Measurements from ENCODE around the gene LAG3. TPM values are rescaled to one million over a fixed set of nuclear protein-coding genes. Genes with fewer than 3 reads are reported as not detected.

LAG3 gene
- total RNA-seq, 1 experiment from 2014 or later, result 3.3 TPM

- Histone ChIP-seq H3K27ac (ENCODE audit: low read depth, low read length) (no peak overlapping the region; the same call in 1 of the 2 replicates), H3K27me3 (ENCODE audit: insufficient read depth, low read length) (peaks cover 6% of the 10 kb centered on the region; the same call in 1 of the 2 replicates), H3K79me2 (ENCODE audit: insufficient read depth, low read length) (peaks cover 7% of the 10 kb centered on the region; the same call in 1 of the 2 replicates), H3K4me2 (ENCODE audit: low read length) (peak overlapping the region; percentile 83), H3K9me2 (ENCODE audit: insufficient read depth) (no peaks in the 10 kb centered on the region), H3K9me3 (ENCODE audit: control insufficient read depth in 1 of 2, insufficient read depth in 1 of 2, low read depth in 1 of 2, low read length in 2 of 2) (no peaks in the 10 kb centered on the region), H3K4me3 (replicated peaks in 1 of 2; ENCODE audit: low read depth in 1 of 2, low read length in 2 of 2) (peak overlapping the region; percentile 43 to 50; a peak in 2 of 4 replicates), H2AFZ (ENCODE audit: low read depth, low read length, poor library complexity, severe bottlenecking) (no peak overlapping the region), H3K4me1 (ENCODE audit: control insufficient read depth in 1 of 2, insufficient read depth in 2 of 2, low read length in 2 of 2) (peaks cover 20 to 43% of the 10 kb centered on the region in 2 experiments), H3K9ac (ENCODE audit: low read length) (no peak overlapping the region), H4K20me1 (ENCODE audit: insufficient read depth) (no peaks in the 10 kb centered on the region), H3K36me3 (ENCODE audit: control insufficient read depth in 1 of 2, insufficient read depth in 2 of 2, low read length in 2 of 2) (no peaks in the 10 kb centered on the region)
- no peak for TF ChIP-seq CBX3 (IDR thresholded peaks at IDR 0.05; ENCODE audit: low read depth)
- TF ChIP-seq CTCF (IDR thresholded peaks at IDR 0.05 in 2 of 3, conservative IDR thresholded peaks at IDR 0.05 in 1 of 3; ENCODE audit: borderline replicate concordance in 1 of 3, insufficient read depth in 1 of 3, low read depth in 2 of 3, low read length in 2 of 3), result no peak
- TF ChIP-seq REST (IDR thresholded peaks at IDR 0.05; ENCODE audit: low read depth), result no peak
- no peak for TF ChIP-seq CEBPB (IDR thresholded peaks at IDR 0.05; ENCODE audit: low read depth)
- no peak for TF ChIP-seq SRF (IDR thresholded peaks at IDR 0.05; ENCODE audit: low read depth)
- no peak for TF ChIP-seq EZH2 (IDR thresholded peaks at IDR 0.05)
- BruUV-seq (replicated peaks), result no TSS peak
- ATAC-seq, result no peak
- intact Hi-C loops (cut with micrococcal nuclease), result no loop called here
- CTCF ChIA-PET, result interaction anchor here (0.9 to 2.3 kb wide), 4 partner anchors 12 to 69 kb away, joined by 3 to 10 read pairs (median 6); partner anchors contain the start of genes MLF2 and USP5
- RAD21 ChIA-PET (ENCODE audit: low non-redundant PET in 1 of 2, low total read pairs in 2 of 2, uncharacterized antibody in 2 of 2, unreplicated experiment in 2 of 2), result no interaction called here
- no peak for DNase-seq (ENCODE audit: low read depth, low spot score)
- POLR2A ChIA-PET, result no interaction called here
Observed at GRCh38 chr12:6822426-6823135, 50.3 kb downstream of the LAG3 start.

Data from HCT116 (cell line).